ENCODE results near the gene BZW2.
A peak's percentile ranks its signal among the peaks of the same experiment; 100 is the strongest.
"Not testable (repeated sequence)": the region's sequence is repeated elsewhere in the genome, so short reads cannot be mapped to it uniquely, and the experiment has no call there.

The BZW2 gene

DNA sequence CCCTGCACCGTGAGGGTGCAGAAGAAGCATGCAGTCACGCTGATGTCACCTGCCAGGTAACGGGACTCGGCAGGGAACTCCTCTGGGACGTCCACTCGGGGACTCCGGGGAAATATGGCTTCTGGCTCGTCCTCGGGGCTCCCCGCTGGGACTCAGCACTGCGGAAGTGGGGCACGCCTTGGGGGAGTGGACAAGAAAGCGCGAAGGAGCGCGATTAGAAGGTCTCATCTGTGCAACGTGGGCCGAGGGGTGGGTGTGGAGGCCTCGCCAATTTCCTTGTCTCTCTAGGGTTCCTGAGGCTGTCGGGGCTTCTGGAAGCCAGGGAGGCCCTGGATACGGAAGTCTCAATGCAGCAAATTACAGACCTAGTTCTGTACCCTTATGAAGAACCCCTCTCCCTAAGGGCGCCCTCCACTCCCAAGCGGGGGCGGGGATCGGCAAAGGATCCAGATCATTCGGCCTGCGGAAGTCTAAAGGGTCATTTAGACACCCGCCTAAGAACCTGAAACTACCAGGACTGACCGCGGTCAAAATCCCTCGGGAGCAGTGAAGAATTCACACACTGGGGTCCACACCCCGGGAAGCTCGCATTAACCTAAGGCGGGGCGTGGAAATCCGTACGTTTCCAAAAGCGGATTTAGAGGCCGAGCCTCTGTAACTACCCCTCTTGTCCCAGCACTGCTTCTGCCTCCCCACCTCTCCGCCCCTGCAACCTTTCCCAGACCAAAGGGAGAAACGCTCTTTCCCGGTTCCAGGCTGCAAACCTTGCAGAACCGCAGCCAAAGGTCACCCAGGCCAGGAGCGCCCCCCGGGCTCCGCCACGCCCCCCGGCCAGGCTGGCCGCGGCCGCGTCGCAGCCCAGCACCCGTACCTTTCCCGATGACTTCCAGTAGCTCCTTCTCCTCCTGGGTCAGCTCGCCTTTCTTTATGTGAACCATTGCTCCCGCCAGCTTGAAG lies 1.1 kb upstream of the BZW2 start:
- DNase-seq (ENCODE audit: low spot score), result peak; percentile 55

GRCh38 chr7:16646472-16647072 lies 591 bp downstream of the BZW2 start:
- no peak for DNase-seq (ENCODE audit: low spot score)

- no peak for DNase-seq (ENCODE audit: low spot score)
Measured at GRCh38 chr7:16647435-16647960, 1.5 kb downstream of the BZW2 start.

- no peak for DNase-seq (ENCODE audit: low spot score)
Measured at GRCh38 chr7:16648551-16648950, 2.6 kb downstream of the BZW2 start.

DNA sequence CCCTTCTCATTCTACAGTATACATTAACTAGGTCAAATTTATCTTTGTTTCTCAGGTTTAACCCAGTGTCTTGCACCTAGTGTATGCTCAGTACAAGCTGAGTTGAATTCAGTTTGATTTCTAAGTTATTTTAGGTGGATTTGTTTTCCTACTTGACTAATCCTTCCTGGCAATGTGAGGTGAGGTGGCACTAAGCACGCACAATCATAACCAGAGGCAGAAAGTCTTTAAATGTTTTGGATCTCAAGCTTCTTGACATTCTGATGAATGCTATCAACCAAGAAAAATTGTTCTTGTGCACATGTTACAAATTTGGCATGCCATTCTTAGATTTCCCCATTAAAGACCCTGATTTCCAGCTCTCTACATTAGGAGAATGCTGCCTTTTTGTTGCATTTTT lies 3.2 kb downstream of the BZW2 start:
- no peak for DNase-seq (ENCODE audit: low spot score)

DNA sequence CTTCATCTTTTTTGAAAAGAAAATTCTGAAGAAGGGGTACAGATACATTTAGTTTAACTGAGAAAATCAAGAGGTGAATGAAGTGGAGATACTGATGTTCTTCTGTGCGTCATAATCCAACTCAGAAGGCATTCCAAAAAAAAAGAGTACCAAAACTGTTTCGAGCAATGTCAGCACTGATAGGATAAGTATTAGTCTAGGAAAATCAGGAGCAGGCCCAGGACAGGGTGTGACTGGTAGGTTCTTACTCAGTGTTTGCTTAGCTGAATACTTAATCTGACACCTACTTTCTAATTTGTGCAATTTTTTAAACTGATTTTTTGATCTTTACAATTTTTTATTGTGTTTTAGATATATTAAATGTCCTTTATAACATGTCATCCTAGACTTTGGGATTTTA lies 4.3 kb downstream of the BZW2 start:
- no peak for DNase-seq (ENCODE audit: low spot score)

DNA sequence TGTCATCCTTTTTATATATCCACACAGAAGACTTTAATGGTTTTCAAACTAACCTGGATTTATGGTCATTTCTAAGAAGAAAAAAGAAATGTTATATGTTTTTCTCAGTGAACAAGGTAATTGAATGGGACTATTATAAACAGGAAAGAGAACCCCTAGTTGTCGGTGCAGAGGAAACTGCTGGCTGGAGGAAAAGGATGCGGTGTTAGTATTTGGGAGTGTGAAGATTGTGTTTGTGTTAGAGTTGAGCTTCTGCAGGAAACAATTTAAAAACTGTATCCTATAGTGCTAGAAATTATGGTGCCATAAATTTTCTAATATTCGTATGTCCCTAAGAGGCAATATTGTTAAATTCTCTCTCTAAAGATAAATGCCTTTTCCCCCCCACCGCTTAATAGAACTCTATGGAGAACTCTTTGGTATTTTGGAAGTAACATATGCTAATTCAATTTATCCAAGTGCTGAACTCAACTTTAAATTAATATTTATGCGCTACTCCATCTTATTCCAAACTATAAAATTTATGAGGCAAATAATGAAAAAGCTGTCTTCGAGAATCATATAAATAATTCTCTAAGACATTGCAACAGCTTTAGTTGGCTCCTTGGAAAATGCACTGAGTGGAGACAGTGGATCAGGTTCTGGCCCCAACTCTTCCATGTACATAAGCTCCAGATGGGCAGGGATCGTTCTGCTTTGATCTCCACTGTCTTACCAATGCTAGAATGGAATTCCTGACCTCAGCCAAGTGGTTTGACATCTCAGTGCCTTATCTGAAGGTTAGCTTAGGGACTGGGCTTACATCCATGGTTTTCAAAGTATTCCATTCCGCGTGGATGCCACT lies 5.6 kb downstream of the BZW2 start:
- no peak for DNase-seq (ENCODE audit: low spot score)

DNA sequence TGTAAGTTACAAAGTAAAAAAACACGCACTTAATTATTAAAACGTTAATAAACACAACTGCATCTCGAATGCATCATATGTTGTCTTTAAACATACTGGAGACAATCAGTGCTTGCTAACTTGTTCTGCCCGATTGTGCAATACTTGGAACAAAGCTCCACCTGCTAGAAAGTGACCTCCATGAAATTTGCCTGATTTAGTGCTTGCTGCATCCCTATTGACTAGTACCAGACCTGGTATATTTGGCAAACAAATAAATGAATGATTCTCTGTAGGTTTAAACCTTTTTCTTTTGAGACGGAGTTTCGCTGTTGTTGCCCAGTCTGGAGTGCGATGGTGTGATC lies 6.2 kb downstream of the BZW2 start:
- DNase-seq (ENCODE audit: low spot score), result no peak

GRCh38 chr7:16652888-16653287 lies 6.9 kb downstream of the BZW2 start:
- no peak for DNase-seq (ENCODE audit: low spot score)

DNA sequence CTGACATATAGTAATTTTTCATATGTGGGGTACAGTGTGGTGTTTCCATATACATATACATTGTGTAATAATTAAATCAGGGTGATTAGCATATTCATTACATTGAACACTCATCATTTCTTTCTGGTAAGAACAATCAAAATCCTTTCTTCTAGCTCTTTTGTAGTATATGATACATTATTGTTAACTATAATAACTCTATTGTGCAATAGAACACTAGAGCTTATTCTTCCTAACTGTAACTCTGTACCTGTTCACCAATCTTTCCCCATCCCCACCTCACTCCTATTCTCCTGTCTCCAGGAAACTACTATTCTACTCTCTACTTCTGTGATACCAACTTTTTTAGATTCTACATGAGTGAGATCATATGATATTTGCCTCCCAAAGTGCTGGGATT lies 9.4 kb downstream of the BZW2 start:
- no peak for DNase-seq (ENCODE audit: low spot score)

GRCh38 chr7:16656141-16656540 lies 10.2 kb downstream of the BZW2 start:
- no peak for DNase-seq (ENCODE audit: low spot score)

DNA sequence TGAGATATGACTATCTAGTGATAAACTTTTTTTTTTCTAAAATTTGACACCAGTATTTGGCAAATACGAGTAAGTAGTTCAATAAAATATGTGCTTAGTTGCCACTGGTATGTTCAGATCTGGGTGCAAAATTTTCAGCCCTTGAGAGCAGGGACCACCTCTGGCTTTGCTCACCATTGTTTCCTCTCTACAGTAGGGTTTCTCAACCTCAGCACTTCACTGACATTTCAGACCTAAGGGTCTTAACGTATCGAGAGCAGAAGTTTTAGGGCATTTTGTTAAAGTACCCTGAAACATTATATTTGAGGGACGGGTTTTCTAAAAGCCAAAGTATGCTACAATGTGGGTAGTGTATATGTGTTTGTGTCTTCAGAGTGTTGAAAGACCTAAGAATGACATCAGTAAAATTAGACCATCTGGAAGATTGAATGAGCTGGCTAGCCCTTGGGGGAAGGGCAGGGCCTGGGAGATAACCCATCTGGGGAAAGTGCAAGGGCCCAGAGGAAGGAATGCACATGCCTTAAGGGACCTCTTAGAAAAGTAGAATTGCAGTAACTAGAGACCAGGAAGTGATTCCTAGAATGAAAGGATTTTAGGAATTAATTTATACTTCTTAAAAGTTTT lies 11.8 kb downstream of the BZW2 start:
- peak; percentile 79 for DNase-seq (ENCODE audit: low spot score)

DNA sequence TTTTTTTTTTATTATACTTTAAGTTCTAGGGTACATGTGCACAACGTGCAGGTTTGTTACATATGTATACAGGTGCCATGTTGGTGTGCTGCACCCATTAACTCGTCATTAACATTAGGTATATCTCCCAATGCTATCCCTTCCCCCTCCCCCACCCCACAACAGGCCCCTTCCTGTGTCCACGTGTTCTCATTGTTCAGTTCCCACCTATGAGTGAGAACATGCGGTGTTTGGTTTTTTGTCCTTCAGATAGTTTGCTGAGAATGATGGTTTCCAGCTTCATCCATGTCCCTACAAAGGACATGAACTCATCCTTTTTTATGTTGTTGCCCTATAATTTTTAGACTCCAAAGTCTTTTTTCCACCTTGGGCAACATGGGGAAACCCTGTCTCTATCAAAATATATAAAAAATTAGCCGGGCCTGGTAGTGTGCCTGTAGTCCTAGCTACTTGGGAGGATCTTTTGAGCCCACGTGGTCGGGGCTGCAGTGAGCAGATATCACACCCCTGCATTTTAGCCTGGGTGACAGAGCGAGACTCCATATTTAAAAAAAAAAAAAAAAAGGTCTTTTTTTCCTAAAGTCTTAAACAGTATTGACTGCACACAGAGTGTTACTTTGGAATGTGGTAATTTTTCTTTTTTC lies 14.0 kb downstream of the BZW2 start:
- not testable (repeated sequence) for DNase-seq (ENCODE audit: low spot score)

DNA sequence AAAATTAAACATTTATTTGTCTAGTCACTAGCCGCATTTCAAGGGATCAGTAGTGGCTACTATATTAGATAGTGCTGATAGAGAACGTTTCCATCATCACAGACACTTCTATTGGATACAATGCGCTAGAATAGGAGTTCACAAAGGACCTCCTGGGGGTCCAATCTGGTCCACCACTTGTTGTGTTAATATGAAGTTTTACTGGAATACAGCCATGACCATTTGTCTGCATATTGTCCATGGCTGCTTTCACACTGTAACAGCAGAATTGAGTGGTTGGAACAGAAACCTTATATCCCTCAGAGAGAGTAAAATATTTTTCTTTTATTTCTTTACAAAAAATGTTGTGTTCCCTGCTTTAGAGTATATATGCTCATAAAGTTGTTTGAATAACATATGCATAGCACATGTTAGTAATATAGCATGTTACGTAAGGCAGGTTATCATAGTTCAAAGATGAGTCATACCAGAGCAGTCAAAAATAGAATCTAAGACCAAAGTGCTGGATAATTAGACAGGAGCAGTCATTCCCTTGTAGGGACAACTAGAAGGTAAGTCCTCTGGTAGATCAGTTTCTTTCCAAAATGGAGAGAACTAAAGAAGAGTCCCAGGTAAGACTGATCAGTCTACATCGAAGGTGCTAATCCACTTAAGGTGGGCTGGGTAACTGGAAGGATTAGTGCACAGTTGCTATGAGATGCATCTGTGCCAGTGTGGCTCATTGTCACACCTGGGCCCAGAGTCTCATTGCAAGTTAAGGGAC lies 14.9 kb downstream of the BZW2 start:
- peak; percentile 51 for DNase-seq (ENCODE audit: low spot score)

GRCh38 chr7:16661924-16662323 lies 15.9 kb downstream of the BZW2 start:
- no peak for DNase-seq (ENCODE audit: low spot score)

DNA sequence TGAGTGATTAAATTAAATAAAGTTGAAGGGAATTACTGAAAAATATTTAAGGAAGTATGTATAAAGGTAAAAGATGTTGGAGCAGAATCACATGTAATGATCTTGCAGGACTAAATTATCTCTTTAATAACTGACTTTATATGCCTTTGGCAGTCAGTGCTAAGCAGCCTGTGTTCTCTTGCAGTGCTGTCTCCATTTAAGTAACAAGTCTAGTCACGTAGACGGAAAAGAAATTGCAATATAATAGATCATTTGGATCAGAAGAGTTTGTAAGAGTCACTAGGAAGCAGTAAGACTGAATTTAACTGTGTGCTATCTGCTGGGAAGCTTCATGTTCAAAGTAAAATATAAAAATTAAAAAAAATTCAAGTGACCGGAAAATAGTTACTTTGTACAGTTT lies 21.4 kb downstream of the BZW2 start:
- no peak for DNase-seq (ENCODE audit: low spot score)

DNA sequence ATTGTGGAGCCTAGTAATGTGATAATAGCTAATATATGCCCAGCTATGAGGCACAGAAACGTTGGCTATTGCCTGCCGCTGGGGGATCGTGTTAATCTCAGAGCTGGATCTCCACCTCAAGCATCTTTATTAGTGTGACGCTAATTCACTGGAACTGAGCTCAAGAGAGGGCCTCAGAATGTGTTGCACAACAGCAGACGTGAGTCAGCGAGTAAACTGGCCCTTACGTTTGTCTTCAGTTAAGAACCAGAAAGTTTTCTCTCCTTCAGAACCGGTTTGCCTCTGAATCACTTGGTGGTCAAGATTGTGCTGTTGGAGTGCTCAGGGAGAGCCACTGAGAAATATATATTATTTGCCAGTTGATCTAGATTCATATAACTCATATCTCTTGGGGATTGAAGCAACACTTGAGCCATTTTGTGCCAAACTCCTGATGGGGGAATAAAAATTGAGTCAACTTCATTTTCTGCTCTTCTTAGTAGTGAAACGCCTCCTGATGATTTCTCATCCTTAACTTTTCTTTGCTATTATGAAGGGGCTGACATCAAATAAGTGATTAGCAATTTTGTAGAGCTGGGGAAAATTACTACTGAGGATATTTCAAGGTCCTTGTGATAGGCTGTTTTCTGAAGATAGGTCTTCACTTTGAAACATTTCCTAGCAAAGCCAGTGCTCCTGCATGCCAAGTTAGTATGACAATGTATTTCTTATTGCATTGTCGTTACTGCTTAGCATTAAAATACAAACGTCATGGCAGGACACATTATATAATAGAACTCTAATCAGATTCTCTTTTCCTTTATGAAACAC lies 22.3 kb downstream of the BZW2 start:
- peak; percentile 95 for DNase-seq (ENCODE audit: low spot score)

DNA sequence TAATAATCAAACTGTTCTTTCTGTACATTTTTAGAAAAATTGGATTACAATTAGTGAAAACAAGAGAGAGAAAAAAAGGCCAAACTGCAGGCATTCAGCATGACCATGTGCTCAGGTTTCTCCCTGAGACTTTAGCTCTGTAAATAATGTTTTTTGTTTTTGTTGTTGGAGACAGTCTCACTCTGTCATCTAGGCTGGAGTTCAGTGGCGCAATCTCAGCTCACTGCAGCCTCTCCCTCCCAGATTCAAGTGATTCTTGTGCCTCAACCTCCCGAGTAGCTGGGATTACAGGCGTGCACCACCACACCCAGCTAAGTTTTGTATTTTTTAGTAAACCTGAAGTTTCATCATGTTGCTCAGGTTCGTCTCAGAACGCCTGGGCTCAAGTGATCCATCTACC lies 23.0 kb downstream of the BZW2 start:
- no peak for DNase-seq (ENCODE audit: low spot score)

GRCh38 chr7:16669581-16669980 lies 23.6 kb downstream of the BZW2 start:
- DNase-seq (ENCODE audit: low spot score), result peak; percentile 16

DNA sequence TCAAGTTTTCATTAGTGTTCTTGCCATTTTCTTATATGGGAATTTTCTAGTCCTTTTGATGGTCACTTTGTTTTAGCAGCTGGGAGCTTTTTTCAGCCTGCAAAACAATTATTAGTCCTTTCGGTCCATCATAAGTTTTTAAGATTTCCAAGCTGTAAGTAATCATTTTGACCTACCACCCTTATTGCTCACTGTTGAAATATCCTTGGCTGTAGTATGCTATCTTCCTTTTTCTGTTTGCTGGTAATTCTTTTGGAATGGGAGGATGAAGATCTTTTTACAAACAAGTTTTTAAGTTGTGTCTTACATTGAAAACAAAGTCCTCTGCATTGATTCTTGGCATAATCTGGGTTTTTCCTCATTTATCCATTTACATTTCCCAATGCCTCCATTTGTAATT lies 24.0 kb downstream of the BZW2 start:
- DNase-seq (ENCODE audit: low spot score), result peak; percentile 53
